Measurements from ENCODE around the gene BEST3. TPM values are rescaled to one million over a fixed set of nuclear protein-coding genes. Genes with fewer than 3 reads are reported as not detected.

BEST3 gene
- total and polyA plus RNA-seq, 2 donors (not counting 1 experiment from before 2014, with no cell fraction given) = not detected

- Histone ChIP-seq H4K20me1 (ENCODE audit: control insufficient read depth, insufficient read depth, low read length, poor library complexity, severe bottlenecking) (no peaks in the 10 kb centered on the region), H3K36me3 (replicated peaks in 1 of 2; ENCODE audit: control extremely low read depth in 1 of 2, control insufficient read depth in 1 of 2, extremely low read depth in 1 of 2, insufficient read depth in 2 of 2, low read length in 1 of 2) (no peaks in the 10 kb centered on the region), H3K9ac (ENCODE audit: low read length) (no peak overlapping the region), H3K9me3 (ENCODE audit: control extremely low read depth in 1 of 3, control insufficient read depth in 2 of 3, insufficient read depth in 1 of 3, low read length in 2 of 3) (no peaks in the 10 kb centered on the region), H3K79me2 (ENCODE audit: control insufficient read depth, insufficient read depth, low read length) (no peaks in the 10 kb centered on the region), H3K4me3 (ENCODE audit: control extremely low read depth in 1 of 5, extremely low read depth in 1 of 5, insufficient read depth in 1 of 5, low read depth in 2 of 5, low read length in 4 of 5) (no peak overlapping the region), H3K4me1 (ENCODE audit: control insufficient read depth in 2 of 2, insufficient read depth in 2 of 2, low read length in 2 of 2) (no peaks in the 10 kb centered on the region), H3K27ac (ENCODE audit: low read length in 2 of 2) (no peak overlapping the region), H3K4me2 (replicated peaks; ENCODE audit: low read depth, low read length, poor library complexity, severe bottlenecking) (no peak overlapping the region), H2AFZ (ENCODE audit: insufficient read depth, low read depth, low read length, poor library complexity, severe bottlenecking) (no peak overlapping the region), H3K27me3 (replicated peaks in 1 of 4; ENCODE audit: control extremely low read depth in 1 of 4, control insufficient read depth in 3 of 4, insufficient read depth in 4 of 4, low read length in 3 of 4) (peaks cover 0 to 4% (median 0%) of the 10 kb centered on the region in 4 experiments)
- no peak overlapping the region for H3K4me3 Mint-ChIP-seq
- H3K27me3 Mint-ChIP-seq = peaks cover 48% of the 10 kb centered on the region
- ChIA-PET CTCF (no interaction called here), POLR2A (no interaction called here)
- DNase-seq (no peak), ATAC-seq (ENCODE audit: low read depth) (no peak)
- no CpG with 5 or more reads among the region's 3 CpGs for WGBS (ENCODE audit: insufficient coverage)
- intact Hi-C loops (cut with micrococcal nuclease) = no loop called here
- TF ChIP-seq, protein P1, sequence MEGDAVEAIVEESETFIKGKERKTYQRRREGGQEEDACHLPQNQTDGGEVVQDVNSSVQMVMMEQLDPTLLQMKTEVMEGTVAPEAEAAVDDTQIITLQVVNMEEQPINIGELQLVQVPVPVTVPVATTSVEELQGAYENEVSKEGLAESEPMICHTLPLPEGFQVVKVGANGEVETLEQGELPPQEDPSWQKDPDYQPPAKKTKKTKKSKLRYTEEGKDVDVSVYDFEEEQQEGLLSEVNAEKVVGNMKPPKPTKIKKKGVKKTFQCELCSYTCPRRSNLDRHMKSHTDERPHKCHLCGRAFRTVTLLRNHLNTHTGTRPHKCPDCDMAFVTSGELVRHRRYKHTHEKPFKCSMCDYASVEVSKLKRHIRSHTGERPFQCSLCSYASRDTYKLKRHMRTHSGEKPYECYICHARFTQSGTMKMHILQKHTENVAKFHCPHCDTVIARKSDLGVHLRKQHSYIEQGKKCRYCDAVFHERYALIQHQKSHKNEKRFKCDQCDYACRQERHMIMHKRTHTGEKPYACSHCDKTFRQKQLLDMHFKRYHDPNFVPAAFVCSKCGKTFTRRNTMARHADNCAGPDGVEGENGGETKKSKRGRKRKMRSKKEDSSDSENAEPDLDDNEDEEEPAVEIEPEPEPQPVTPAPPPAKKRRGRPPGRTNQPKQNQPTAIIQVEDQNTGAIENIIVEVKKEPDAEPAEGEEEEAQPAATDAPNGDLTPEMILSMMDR (IDR thresholded peaks at IDR 0.05) = no peak
- TF ChIP-seq EZH2 (IDR thresholded peaks at IDR 0.05; ENCODE audit: borderline replicate concordance, insufficient read depth, low read depth, low read length, poor library complexity, severe bottlenecking) = no peak
- H3K27ac Mint-ChIP-seq = no peak overlapping the region
- H3K4me1 Mint-ChIP-seq = no peaks in the 10 kb centered on the region
- H3K9me3 Mint-ChIP-seq (ENCODE audit: insufficient read depth) = no peaks in the 10 kb centered on the region
Observed at GRCh38 chr12:69720750-69721149, 21.6 kb upstream of the BEST3 start.

DNA sequence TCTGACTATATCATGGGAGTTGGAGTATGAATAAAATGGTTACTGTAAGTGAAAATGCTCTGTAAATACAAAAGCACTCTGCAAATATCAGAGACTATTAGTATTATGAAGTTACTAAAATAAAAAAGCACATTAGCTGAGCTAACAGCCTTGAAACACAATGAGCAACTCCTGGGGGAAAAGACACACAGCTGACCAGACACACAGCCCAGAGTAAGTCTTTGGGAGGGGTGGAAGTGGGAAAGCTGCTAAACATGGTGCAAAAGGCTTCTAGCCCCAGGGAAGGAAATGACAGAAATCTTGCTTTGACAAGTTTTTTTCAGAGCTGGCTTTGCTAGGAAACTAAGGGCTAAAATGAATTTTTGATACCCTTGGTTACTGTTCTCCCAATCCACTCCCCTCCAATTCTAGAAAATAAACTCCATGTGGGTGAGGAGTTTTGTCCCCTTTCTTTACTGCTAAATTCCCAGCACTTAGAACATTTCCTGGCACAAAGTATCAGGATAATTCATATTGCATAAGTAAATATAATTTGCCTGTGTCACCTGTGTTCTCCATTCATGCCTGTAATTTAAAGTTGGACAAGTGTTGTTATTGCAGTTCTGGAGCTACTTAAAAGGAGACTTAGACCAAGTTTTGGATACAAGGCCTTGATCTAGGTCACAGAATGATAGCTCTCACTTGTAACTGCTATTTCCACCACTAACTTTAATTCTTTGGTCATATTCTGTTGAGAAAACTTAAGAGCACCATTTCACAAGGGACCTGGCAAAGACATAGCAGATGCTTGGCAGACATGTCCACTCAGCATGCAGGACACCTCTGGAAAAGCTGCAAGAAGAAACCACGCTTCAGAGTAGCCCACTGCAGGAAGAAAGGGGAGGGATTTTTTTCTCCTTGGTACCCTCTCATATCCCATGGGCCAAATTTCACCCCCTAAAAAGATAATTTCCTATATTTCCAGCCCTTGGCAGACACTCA, 20.5 kb upstream of the BEST3 start:
- CTCF ChIA-PET = interaction anchor here (0.9 kb wide), 2 partner anchors 80 to 82 kb away, joined by 3 read pairs; no protein-coding TSS in a partner anchor
- Histone ChIP-seq H2AFZ (ENCODE audit: insufficient read depth, low read depth, low read length, poor library complexity, severe bottlenecking) (no peak overlapping the region), H3K27ac (ENCODE audit: low read length in 2 of 2) (no peak overlapping the region), H3K27me3 (replicated peaks in 1 of 4; ENCODE audit: control extremely low read depth in 1 of 4, control insufficient read depth in 3 of 4, insufficient read depth in 4 of 4, low read length in 3 of 4) (peaks cover 0 to under 1% (median 0%) of the 10 kb centered on the region in 4 experiments), H3K4me2 (replicated peaks; ENCODE audit: low read depth, low read length, poor library complexity, severe bottlenecking) (no peak overlapping the region), H3K9me3 (ENCODE audit: control extremely low read depth in 1 of 3, control insufficient read depth in 2 of 3, insufficient read depth in 1 of 3, low read length in 2 of 3) (no peaks in the 10 kb centered on the region), H3K79me2 (ENCODE audit: control insufficient read depth, insufficient read depth, low read length) (no peaks in the 10 kb centered on the region), H3K4me3 (ENCODE audit: control extremely low read depth in 1 of 5, extremely low read depth in 1 of 5, insufficient read depth in 1 of 5, low read depth in 2 of 5, low read length in 4 of 5) (no peak overlapping the region), H3K4me1 (ENCODE audit: control insufficient read depth in 2 of 2, insufficient read depth in 2 of 2, low read length in 2 of 2) (no peaks in the 10 kb centered on the region), H4K20me1 (ENCODE audit: control insufficient read depth, insufficient read depth, low read length, poor library complexity, severe bottlenecking) (no peaks in the 10 kb centered on the region), H3K9ac (ENCODE audit: low read length) (no peak overlapping the region), H3K36me3 (replicated peaks in 1 of 2; ENCODE audit: control extremely low read depth in 1 of 2, control insufficient read depth in 1 of 2, extremely low read depth in 1 of 2, insufficient read depth in 2 of 2, low read length in 1 of 2) (no peaks in the 10 kb centered on the region)
- POLR2A ChIA-PET = no interaction called here
- Mint-ChIP-seq H3K4me1 (no peaks in the 10 kb centered on the region), H3K9me3 (ENCODE audit: insufficient read depth) (no peaks in the 10 kb centered on the region), H3K27me3 (peaks cover 45% of the 10 kb centered on the region), H3K4me3 (no peak overlapping the region), H3K27ac (no peak overlapping the region)
- no peak for TF ChIP-seq EZH2 (IDR thresholded peaks at IDR 0.05; ENCODE audit: borderline replicate concordance, insufficient read depth, low read depth, low read length, poor library complexity, severe bottlenecking)
- TF ChIP-seq, protein P1 (IDR thresholded peaks at IDR 0.05) = no peak
- DNase-seq = no peak
- WGBS (ENCODE audit: insufficient coverage) = no CpG with 5 or more reads among the region's 1 CpG
- intact Hi-C loops (cut with micrococcal nuclease) = no loop called here
- no peak for ATAC-seq (ENCODE audit: low read depth)
